Femur (tissue), 1 donor: ENCODE measurements around the gene TMIE.
"Not testable (repeated sequence)": the region's sequence is repeated elsewhere in the genome, so short reads cannot be mapped to it uniquely, and the experiment has no call there.

Experiments used
- DNase-seq: peaks from one replicate; pipeline ENCODE4 v3.0.0-alpha.2; 2017

The TMIE gene

GRCh38 chr3:46690798-46691197 is 10.4 kb upstream of the TMIE start:
- DNase-seq: no peak

- DNase-seq: peak; percentile 37
Observed at GRCh38 chr3:46692566-46692990, 8.6 kb upstream of the TMIE start.

GRCh38 chr3:46693038-46693891 is 7.9 kb upstream of the TMIE start, which contains the start of gene ALS2CL:
ALS2CL (minus strand) TSS chr3:46693679; CDS start chr3:46689440, 4,239 bp downstream.
- DNase-seq: peak; percentile 67

DNA sequence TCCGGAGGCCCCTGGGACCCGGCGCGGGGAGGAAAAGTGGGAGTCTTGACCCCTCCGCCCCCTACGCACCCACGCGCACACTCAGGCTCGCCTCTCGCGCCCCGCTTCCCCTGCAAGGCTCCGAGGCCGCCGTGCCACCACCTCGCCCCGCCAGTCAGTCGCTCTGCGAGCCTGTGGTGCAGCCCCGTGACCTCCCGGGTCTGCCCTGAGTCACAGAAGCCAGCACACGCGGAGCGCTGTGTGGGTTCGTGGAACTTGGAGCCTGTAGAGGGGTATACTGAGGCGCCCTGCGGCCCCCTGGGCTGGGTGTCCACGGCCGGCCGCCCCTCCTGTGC is 7.3 kb upstream of the TMIE start:
- DNase-seq: peak; percentile 40

DNA sequence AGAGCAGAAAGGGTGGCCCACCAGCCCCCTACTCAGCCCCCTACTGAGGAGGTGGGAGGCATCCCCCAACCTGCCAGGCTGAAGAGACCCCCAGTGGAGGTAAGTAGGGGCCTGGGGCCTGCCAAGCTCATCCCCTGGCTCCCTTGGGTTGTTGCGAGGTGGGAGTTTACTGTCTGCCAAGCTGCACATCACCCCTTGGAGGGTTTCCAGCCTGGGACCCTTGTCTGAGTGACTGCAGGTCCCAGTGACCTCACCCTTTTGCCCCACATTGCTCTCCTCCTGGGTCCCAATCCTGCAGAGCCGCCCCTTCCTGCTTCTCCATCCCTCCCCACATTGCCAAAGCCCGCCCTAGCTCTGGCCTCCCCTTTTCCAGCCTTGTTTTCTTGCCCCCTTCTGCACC is 6.7 kb upstream of the TMIE start:
- no peak for DNase-seq

GRCh38 chr3:46695177-46695961 is 5.8 kb upstream of the TMIE start:
- DNase-seq: peak; percentile 59

DNA sequence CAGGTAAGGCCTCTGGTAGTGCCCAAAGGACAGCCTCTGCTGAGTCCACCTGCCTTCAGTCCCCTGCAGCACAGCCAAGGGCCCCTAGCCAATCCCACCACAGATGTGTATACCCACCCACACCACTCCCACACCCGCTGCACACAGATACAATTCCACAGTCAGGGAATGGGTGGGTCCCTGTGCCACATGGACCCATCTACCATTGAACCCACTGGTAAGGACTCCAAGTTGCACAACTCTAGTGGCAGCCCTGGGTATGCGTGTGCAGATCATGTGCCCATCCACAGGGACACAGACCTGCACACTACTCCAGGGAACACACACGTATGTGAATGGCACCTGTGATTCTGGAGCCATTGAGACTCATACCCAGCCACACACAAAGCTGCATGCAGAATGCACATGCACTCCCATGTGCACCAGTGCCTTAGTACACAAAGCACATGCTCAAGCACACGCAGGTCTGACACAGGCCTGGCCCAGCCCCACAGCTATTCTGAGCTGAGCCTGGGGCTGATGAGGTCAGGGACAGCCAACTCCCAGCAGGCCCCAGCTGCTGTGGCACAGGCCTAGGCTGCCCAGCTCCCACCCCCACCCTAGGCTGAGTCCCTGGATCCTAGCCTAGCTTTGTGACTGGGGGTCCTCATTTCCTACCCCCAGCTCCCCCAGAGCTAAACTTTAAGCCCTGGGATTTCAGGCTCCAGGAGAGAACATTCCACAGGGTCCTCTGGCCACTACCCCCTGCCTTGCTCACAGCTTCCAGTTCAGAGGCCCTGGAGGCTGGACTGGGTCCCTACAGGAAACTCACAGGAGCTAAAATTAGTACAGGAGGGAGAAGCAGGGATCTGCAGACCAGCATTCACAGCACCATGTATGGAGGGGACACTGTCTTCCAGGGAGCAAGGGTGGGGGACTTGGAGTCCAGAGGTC is 5.0 kb upstream of the TMIE start:
- DNase-seq: peak; percentile 56

DNA sequence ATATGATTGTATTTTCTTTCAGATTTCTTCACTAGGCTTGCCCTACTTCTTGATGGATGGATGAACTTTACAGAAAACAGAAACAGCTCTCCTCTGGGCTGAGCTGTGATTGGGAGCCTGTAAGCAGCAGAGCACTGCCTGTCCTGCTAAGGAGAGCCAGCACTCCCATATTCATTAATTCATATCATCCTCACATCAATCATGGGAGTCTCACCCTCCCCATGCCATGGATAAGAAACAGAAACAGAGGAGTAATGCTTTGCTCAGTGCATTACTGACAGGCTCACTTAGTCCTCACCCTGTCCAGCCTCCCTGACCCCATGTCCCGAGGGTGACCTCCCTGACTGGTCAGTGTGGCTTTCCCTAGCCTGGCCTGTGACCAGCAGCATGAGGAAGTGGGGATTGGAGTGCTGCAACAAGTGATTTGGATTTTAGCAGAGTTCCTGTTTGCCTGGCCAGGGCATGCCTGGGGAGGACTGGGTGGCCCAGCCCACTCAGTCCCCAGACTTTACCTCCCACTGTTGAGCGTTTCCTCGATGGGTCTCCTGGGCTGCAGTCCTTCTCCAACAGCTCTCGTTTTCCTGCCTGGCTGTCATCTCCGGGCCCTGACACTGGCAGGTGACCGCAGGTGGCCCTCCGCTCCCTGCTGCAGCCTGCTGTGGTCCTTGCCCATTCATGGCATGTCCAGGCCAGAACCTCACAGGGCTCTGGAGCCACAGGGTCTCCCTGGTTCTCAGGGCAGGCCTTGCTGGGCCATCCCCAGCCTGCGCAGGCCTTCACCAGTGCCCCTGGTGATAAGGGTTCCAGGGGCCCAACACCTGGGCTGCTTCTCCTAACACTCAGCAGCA is 1.3 kb upstream of the TMIE start:
- peak; percentile 66 for DNase-seq

DNA sequence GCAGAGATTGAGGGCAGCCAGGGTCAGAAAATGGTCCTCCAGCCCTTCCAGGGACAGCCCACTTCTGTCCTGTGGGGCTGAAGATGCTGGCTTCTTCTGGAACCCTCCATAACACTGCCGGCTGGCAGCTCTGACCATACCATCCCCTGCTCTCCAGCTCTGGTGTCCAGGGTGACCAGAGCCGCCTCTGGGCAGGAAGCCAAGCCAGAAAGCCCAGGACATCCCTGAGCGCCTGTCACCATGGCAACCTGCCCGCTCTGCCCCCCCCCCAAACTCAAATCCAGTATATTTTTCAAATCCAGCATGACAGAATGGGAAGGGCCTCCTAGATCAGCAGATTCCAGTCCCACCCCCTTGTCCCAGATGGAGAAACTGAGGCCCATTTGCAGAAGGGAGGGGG is 420 bp upstream of the TMIE start:
- peak; percentile 71 for DNase-seq

- DNase-seq: no peak
Observed at GRCh38 chr3:46702246-46703012, 1.2 kb downstream of the TMIE start.

DNA sequence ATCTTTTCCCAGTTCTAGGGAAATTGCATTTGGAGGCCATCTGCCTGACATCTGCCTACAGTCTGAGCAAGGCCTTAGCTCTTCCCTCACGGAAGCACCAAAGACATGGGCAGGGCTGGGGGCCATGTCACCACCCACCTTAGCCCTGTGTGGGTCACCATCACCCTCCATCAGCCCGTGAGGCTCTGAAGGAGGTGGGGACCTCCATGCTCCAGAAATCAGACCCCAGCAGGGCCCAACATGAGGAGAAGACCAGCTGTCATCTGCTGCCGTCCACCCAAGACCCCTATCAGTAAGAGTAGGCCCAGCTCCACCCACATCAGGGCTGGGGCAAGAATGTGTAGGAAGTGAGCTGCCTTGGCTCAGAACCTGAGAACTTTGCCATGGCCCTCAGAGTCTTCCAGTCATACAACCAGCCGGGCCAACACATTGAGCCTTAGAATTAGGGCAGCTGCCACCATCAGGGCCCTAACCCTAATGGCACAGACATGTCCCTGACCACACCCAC is 1.9 kb downstream of the TMIE start:
- no peak for DNase-seq

DNA sequence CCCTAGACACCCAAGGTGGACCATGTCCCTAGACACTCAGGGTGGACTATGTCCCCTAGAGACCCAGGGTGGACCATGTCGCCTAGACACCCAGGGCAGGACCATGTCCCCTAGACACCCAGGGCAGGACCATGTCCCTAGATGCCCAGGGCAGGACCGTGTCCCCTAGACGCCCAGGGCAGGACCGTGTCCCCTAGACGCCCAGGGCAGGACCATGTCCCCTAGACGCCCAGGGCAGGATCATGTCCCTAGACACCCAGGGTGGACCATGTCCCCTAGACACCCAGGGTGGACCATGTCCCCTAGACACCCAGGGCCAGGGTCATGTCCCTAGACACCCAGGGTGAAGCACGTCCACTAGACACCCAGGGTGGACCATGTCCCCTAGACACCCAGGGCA is 3.2 kb downstream of the TMIE start:
- DNase-seq: not testable (repeated sequence)

GRCh38 chr3:46705022-46705530 is 3.9 kb downstream of the TMIE start:
- DNase-seq: peak; percentile 87

- peak; percentile 81 for DNase-seq
Observed at GRCh38 chr3:46705751-46706552, 4.8 kb downstream of the TMIE start.

DNA sequence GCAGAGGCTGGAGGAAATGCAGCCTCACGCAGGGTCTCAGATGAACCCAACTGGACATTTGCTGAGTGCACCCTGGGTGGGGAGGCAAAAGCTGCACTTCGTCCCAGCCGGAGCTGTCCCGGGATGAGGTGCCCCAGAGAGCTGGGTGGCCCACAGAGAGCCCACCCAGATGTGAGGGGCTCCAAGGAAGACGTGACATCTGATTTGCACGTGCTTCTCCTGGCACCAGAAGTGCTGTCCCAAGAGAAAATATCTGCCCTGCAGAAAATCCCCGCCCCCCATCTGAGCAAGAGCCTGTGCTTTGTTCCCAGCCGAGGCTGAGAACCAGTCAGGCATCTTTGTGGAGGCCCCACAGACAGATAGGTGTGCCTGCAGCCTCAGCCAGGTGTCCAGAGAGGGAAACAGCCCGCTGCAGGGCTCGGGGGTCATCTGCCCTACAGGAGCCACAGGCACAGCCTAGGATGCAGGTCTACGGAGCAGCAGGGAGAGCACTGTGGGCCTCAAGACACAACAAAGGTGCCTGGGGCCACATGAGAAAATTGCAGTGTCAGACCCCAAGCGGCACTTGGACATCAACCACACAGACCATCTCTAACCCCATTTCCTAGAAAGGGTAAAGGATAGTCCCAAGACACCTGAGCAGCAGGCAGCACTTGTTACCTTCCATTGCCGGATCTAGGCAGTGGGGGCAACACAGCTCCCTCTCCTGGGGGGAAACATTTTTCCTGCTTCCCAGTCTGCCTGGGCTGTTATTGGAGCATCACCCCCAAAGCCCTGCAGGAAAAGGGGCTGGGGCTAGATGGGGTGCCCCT is 5.8 kb downstream of the TMIE start:
- DNase-seq: peak; percentile 13

GRCh38 chr3:46707601-46708011 is 6.4 kb downstream of the TMIE start:
- DNase-seq: peak; percentile 10

DNA sequence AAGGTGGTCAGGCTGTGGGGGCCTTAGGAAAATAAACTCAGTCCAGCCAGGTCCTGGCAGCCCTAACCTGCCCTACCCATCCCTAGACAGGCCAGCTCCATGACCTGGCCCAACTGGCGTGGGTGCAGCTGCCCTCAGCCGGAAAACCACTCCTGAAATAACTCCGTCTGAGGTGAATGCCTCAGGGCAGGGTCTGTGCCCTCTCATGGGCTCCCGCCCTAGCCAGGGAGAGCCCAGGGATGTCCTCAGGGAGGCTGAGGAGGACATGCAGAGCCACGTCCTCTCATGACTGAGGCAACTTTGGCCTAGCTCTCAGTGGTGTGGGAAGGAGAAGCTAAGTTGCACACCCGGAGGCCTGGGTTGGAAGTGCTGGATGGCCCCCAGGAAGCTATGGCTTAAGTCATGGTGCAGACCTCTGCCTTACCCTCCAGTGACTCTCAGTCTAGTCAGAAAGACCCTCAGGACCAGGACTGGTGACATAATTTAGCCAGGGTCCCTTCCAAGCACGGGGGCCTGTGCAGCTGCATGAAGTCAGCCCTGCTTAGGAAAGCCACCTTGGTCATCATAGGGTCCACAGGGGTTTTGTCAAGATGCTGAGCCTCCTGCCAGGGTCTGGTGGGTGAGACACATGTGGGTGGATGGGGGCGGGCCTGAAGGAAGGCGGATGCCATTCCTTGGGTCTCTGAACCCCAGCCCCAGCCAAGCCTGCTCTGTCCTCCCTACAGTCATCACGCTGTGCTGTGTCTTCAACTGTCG is 7.4 kb downstream of the TMIE start:
- DNase-seq: peak; percentile 16

DNA sequence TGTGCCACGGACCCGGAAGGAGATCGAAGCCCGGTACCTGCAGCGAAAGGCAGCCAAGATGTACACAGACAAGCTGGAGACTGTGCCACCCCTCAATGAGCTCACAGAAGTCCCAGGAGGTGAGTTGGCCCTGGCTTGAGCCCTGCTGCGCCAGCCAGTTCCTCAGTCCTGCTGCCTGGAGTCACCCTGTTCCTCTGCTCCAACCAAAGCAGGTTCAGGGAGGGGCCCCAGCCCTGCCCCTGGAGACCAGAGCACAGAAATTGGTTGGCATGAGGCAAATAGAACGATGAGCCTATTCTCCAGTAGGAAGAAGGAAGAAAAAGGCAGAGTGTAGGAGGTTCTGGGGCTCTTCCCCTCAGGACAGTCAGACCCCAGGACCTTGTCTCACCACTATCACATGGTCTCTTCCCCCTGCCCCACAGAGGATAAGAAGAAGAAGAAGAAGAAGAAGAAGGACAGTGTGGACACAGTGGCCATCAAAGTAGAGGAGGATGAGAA is 8.0 kb downstream of the TMIE start:
- DNase-seq: peak; percentile 8
